Thymus (tissue), 11 donors: ENCODE data around the gene HFE. TPM values are rescaled to one million over a fixed set of nuclear protein-coding genes. Genes with fewer than 3 reads are reported as not detected.
"Not testable (repeated sequence)": the region's sequence is repeated elsewhere in the genome, so short reads cannot be mapped to it uniquely, and the experiment has no call there.

Experiments used
- DNase-seq, 9 donors: peaks; one replicate each; pipeline ENCODE4 v3.0.0-alpha.2; 2013; ENCODE audit warnings: low spot score in 9 of 9, low read depth in 6 of 9, missing footprints in 1 of 9
- H3K27ac ChIP-seq, 2 donors: one replicate each; pipeline ENCODE4 v1.5.1; 2013; ENCODE audit warnings: control low read depth in 1 of 2, low read depth in 1 of 2, low read length in 1 of 2, mild to moderate bottlenecking in 1 of 2, moderate library complexity in 1 of 2
- H3K27me3 ChIP-seq, 2 donors: one replicate each; pipeline ENCODE4 v1.5.1; 2013; ENCODE audit warnings: low read length in 1 of 2; ENCODE audit not compliant: control insufficient read depth in 2 of 2, insufficient read depth in 1 of 2
- H3K36me3 ChIP-seq, 2 donors: one replicate each; pipeline ENCODE4 v1.5.1; 2013; ENCODE audit warnings: low read length in 1 of 2, mild to moderate bottlenecking in 1 of 2, moderate library complexity in 1 of 2; ENCODE audit not compliant: control insufficient read depth in 2 of 2, insufficient read depth in 2 of 2
- H3K4me1 ChIP-seq, 2 donors: one replicate each; pipeline ENCODE4 v1.5.1; 2013; ENCODE audit warnings: low read length in 2 of 2; ENCODE audit not compliant: control insufficient read depth in 2 of 2, insufficient read depth in 2 of 2
- H3K4me3 ChIP-seq, 2 donors: one replicate each; pipeline ENCODE4 v1.5.1; 2013; ENCODE audit warnings: low read length in 2 of 2, control low read depth in 1 of 2, mild to moderate bottlenecking in 1 of 2
- H3K9me3 ChIP-seq, 2 donors: one replicate each; pipeline ENCODE4 v1.5.1; 2013; ENCODE audit warnings: low read length in 1 of 2, mild to moderate bottlenecking in 1 of 2; ENCODE audit not compliant: control insufficient read depth in 2 of 2, insufficient read depth in 1 of 2
- WGBS: extraction: QIAGEN DNeasy Blood & Tissue Kit; methylation state at CpG from one replicate; pipeline ENCODE4 v1.1.7; 2013; 5-methylcytosine and 5-hydroxymethylcytosine counted together
- polyA plus RNA-seq: library from polyadenylated mRNA; stranded (reverse); fragments of 200-250 nt; gene quantifications from one replicate; pipeline ENCODE4 v1.2.3, GENCODE V29; 2013
- total RNA-seq: library from RNA; stranded (reverse); fragments of 120-200 nt; gene quantifications from one replicate; pipeline ENCODE4 v1.2.4, GENCODE V29; 2013
- donor health status: healthy.

Gene HFE
- total and polyA plus RNA-seq, 2 donors: 1.7 to 3.8 TPM

GRCh38 chr6:26118999-26119398 is 31.8 kb downstream of the HFE start:
- 98% methylated on average over 7 of the region's 7 CpGs for WGBS
- peaks cover 13 to 35% of the 10 kb centered on the region in 2 donors for H3K4me1 ChIP-seq
- peak overlapping the region in 1 of 2 donors; percentile 20 for H3K27ac ChIP-seq
- H3K4me3 ChIP-seq: no peak overlapping the region
- H3K27me3 ChIP-seq: no peaks in the 10 kb centered on the region
- DNase-seq: no peak
- no peaks in the 10 kb centered on the region for H3K9me3 ChIP-seq
- H3K36me3 ChIP-seq: no peaks in the 10 kb centered on the region

- not testable (repeated sequence) for H3K9me3 ChIP-seq, H3K27me3 ChIP-seq, H3K4me3 ChIP-seq, DNase-seq, H3K36me3 ChIP-seq, H3K27ac ChIP-seq
- WGBS: 98% methylated on average over 8 of the region's 8 CpGs
- peaks cover 11 to 33% of the 10 kb centered on the region in 2 donors for H3K4me1 ChIP-seq
Measured at GRCh38 chr6:26120115-26120514, 32.9 kb downstream of the HFE start.

GRCh38 chr6:26120807-26121140 is 33.5 kb downstream of the HFE start:
- H3K27me3 ChIP-seq: no peaks in the 10 kb centered on the region
- H3K36me3 ChIP-seq: peaks cover 0 to 4% of the 10 kb centered on the region in 2 donors
- WGBS: 98% methylated on average over 3 of the region's 3 CpGs
- peaks cover 7 to 28% of the 10 kb centered on the region in 2 donors for H3K4me1 ChIP-seq
- H3K4me3 ChIP-seq: no peak overlapping the region
- H3K9me3 ChIP-seq: no peaks in the 10 kb centered on the region
- no peak for DNase-seq
- H3K27ac ChIP-seq: peak overlapping the region in 1 of 2 donors; percentile 100

- Histone ChIP-seq H3K4me3 (no peak overlapping the region), H3K36me3 (peaks cover under 1 to 9% of the 10 kb centered on the region in 2 donors), H3K4me1 (peaks cover 7 to 23% of the 10 kb centered on the region in 2 donors), H3K9me3 (no peaks in the 10 kb centered on the region), H3K27me3 (no peaks in the 10 kb centered on the region), H3K27ac (peak overlapping the region in 1 of 2 donors; percentile 100)
- no peak for DNase-seq
- over 99% methylated on average over 18 of the region's 18 CpGs for WGBS
Measured at GRCh38 chr6:26121141-26122004, 34.1 kb downstream of the HFE start.

GRCh38 chr6:26122005-26122388 is 34.8 kb downstream of the HFE start:
- 93% methylated on average over 4 of the region's 4 CpGs for WGBS
- H3K9me3 ChIP-seq: no peaks in the 10 kb centered on the region
- peak in 1 of 9 donors; percentile 57 for DNase-seq
- H3K36me3 ChIP-seq: peaks cover 5 to 9% of the 10 kb centered on the region in 2 donors
- H3K27ac ChIP-seq: peak overlapping the region; percentile 74 to 100
- H3K4me3 ChIP-seq: peak overlapping the region in 1 of 2 donors; percentile 85
- peaks cover 7 to 21% of the 10 kb centered on the region in 2 donors for H3K4me1 ChIP-seq
- no peaks in the 10 kb centered on the region for H3K27me3 ChIP-seq

- Histone ChIP-seq H3K4me3 (peak overlapping the region; percentile 85 to 98), H3K36me3 (peaks cover 7 to 9% of the 10 kb centered on the region in 2 donors), H3K27ac (peak overlapping the region; percentile 96 to 100), H3K9me3 (no peaks in the 10 kb centered on the region), H3K4me1 (peaks cover 7 to 22% of the 10 kb centered on the region in 2 donors), H3K27me3 (no peaks in the 10 kb centered on the region)
- 78% methylated on average over 6 of the region's 6 CpGs for WGBS
- no peak for DNase-seq
Measured at GRCh38 chr6:26122402-26122792, 35.2 kb downstream of the HFE start.

GRCh38 chr6:26122793-26123674 is 35.8 kb downstream of the HFE start:
- peak; percentile 94 to 99 (median 97) for DNase-seq
- Histone ChIP-seq H3K4me3 (peak overlapping the region; percentile 85 to 98), H3K27ac (peak overlapping the region; percentile 96 to 100), H3K4me1 (peaks cover 10 to 29% of the 10 kb centered on the region in 2 donors), H3K9me3 (no peaks in the 10 kb centered on the region), H3K27me3 (no peaks in the 10 kb centered on the region), H3K36me3 (peaks cover 9 to 12% of the 10 kb centered on the region in 2 donors)
- 1% methylated on average over 38 of the region's 38 CpGs for WGBS

- Histone ChIP-seq H3K36me3 (peaks cover 9 to 17% of the 10 kb centered on the region in 2 donors), H3K9me3 (no peaks in the 10 kb centered on the region), H3K4me1 (peaks cover 12 to 34% of the 10 kb centered on the region in 2 donors), H3K4me3 (peak overlapping the region; percentile 85 to 98), H3K27ac (peak overlapping the region; percentile 96 to 100), H3K27me3 (no peaks in the 10 kb centered on the region)
- under 1% methylated on average over 16 of the region's 16 CpGs for WGBS
- DNase-seq: peak in 2 of 9 donors; percentile 96 to 97
Measured at GRCh38 chr6:26123675-26123946, 36.4 kb downstream of the HFE start.
